T-helper 2 cell treated with Interferon-gamma antibody and Interleukin-4, amounts not matched to agents 100 ng/mL and 5 ng/mL, for 36 hours (primary cell): ENCODE results near the gene PRICKLE2. TPM values are rescaled to one million over a fixed set of nuclear protein-coding genes. Genes with fewer than 3 reads are reported as not detected.

Source experiments
- intact Hi-C: fragments of 100-400 bp; cut with micrococcal nuclease; formaldehyde crosslinking; loops from one replicate; pipeline ENCODE4 v1.15.1; 2023
- total RNA-seq: library from RNA; stranded (reverse); gene quantifications from 2 replicates; pipeline ENCODE4 v1.2.3, GENCODE V29; 2022

The PRICKLE2 gene
- total RNA-seq, 1 donor from 2014 or later = not detected

GRCh38 chr3:64160000-64160695, 65.1 kb downstream of the PRICKLE2 start:
- intact Hi-C loops = no loop called here

- intact Hi-C loops = no loop called here
Measured at GRCh38 chr3:64158334-64158733, 66.9 kb downstream of the PRICKLE2 start.

- intact Hi-C loops = no loop called here
Measured at GRCh38 chr3:64157150-64158035, 67.9 kb downstream of the PRICKLE2 start.

- intact Hi-C loops = no loop called here
Measured at GRCh38 chr3:64155328-64155727, 69.9 kb downstream of the PRICKLE2 start.

- intact Hi-C loops = no loop called here
Measured at GRCh38 chr3:64152676-64153466, 72.4 kb downstream of the PRICKLE2 start.

GRCh38 chr3:64152086-64152485, 73.2 kb downstream of the PRICKLE2 start:
- intact Hi-C loops = no loop called here

GRCh38 chr3:64151342-64151871, 73.9 kb downstream of the PRICKLE2 start:
- intact Hi-C loops = no loop called here

- intact Hi-C loops = no loop called here
Measured at GRCh38 chr3:64150623-64151207, 74.6 kb downstream of the PRICKLE2 start.

- intact Hi-C loops = no loop called here
Measured at GRCh38 chr3:64149886-64150285, 75.4 kb downstream of the PRICKLE2 start.

GRCh38 chr3:64148955-64149653, 76.2 kb downstream of the PRICKLE2 start:
- intact Hi-C loops = no loop called here

- intact Hi-C loops = no loop called here
Measured at GRCh38 chr3:64147211-64147610, 78.1 kb downstream of the PRICKLE2 start.

- intact Hi-C loops = no loop called here
Measured at GRCh38 chr3:64145438-64145837, 79.8 kb downstream of the PRICKLE2 start.

- intact Hi-C loops = no loop called here
Measured at GRCh38 chr3:64144241-64144900, 80.9 kb downstream of the PRICKLE2 start.

GRCh38 chr3:64143409-64144130, 81.7 kb downstream of the PRICKLE2 start:
- intact Hi-C loops = no loop called here

GRCh38 chr3:64141476-64141875, 83.8 kb downstream of the PRICKLE2 start:
- intact Hi-C loops = no loop called here

- intact Hi-C loops = no loop called here
Measured at GRCh38 chr3:64140651-64141050, 84.6 kb downstream of the PRICKLE2 start.

GRCh38 chr3:64138656-64139375, 86.5 kb downstream of the PRICKLE2 start:
- intact Hi-C loops = no loop called here

GRCh38 chr3:64138046-64138445, 87.2 kb downstream of the PRICKLE2 start:
- intact Hi-C loops = no loop called here

- intact Hi-C loops = no loop called here
Measured at GRCh38 chr3:64134882-64135281, 90.4 kb downstream of the PRICKLE2 start.
